Spleen (tissue), 11 donors: ENCODE measurements around the gene GPR78. TPM values are rescaled to one million over a fixed set of nuclear protein-coding genes. Genes with fewer than 3 reads are reported as not detected.

Experiments
- DNase-seq: peaks from one replicate; pipeline ENCODE4 v3.0.0-alpha.2; 2020
- H3K27ac ChIP-seq, 8 donors: fragments of 200-600 bp; sonication (generic) in 7 of 8; 1 replicate in 4 of 8; 2 replicates in 4 of 8; pipeline versions ENCODE4 v1.5.0 to v1.8.0; 2016 to 2021; ENCODE audit warnings: inconsistent platforms in 4 of 8, mild to moderate bottlenecking in 4 of 8, moderate library complexity in 1 of 8
- H3K27me3 ChIP-seq, 7 donors: fragments of 200-600 bp; sonication (generic) in 6 of 7; replicated peaks in 1 of 7; 1 replicate in 4 of 7; 2 replicates in 3 of 7; pipeline versions ENCODE4 v1.5.0 to v1.8.0; 2016 to 2021; ENCODE audit warnings: inconsistent platforms in 3 of 7, mild to moderate bottlenecking in 1 of 7
- H3K36me3 ChIP-seq, 6 donors: fragments of 200-600 bp; sonication (generic) in 5 of 6; 1 replicate in 4 of 6; 2 replicates in 2 of 6; pipeline versions ENCODE4 v1.5.0 to v1.8.0; 2016 to 2021; ENCODE audit warnings: inconsistent platforms in 2 of 6
- H3K4me1 ChIP-seq, 6 donors: fragments of 200-600 bp; sonication (generic) in 5 of 6; 1 replicate in 3 of 6; 2 replicates in 3 of 6; pipeline versions ENCODE4 v1.5.0 to v1.8.0; 2016 to 2021; ENCODE audit warnings: inconsistent platforms in 3 of 6
- H3K4me3 ChIP-seq, 8 donors: fragments of 200-600 bp; sonication (generic) in 7 of 8; 1 replicate in 4 of 8; 2 replicates in 4 of 8; pipeline versions ENCODE4 v1.5.0 to v1.8.0; 2016 to 2021; ENCODE audit warnings: inconsistent platforms in 4 of 8, mild to moderate bottlenecking in 4 of 8, moderate library complexity in 2 of 8
- H3K9me3 ChIP-seq, 8 donors: fragments of 200-600 bp; sonication (generic) in 7 of 8; 1 replicate in 4 of 8; 2 replicates in 4 of 8; pipeline versions ENCODE4 v1.5.0 to v1.8.0; 2016 to 2021; ENCODE audit warnings: inconsistent platforms in 4 of 8
- POLR2A ChIP-seq, 3 donors: fragments of 450-650 bp; IDR thresholded peaks; one replicate each; pipeline ENCODE4 v1.5.1; 2017; ENCODE audit warnings: antibody characterized with exemption in 3 of 3, mild to moderate bottlenecking in 1 of 3
- POLR2AphosphoS5 ChIP-seq, 3 donors: sonication (generic); formaldehyde crosslinking; IDR thresholded peaks; one replicate each; pipeline ENCODE4 v1.5.1; 2017; ENCODE audit warnings: antibody characterized with exemption in 3 of 3
- WGBS, 5 donors: extraction: QIAGEN DNeasy Blood & Tissue Kit in 3 of 5; methylation state at CpG; one replicate each; pipeline versions ENCODE4 v1.1.5 to v1.1.7; 2013 to 2018; 5-methylcytosine and 5-hydroxymethylcytosine counted together
- intact Hi-C: fragments of 100-400 bp; cut with DNase I; formaldehyde crosslinking; loops from one replicate; pipeline ENCODE4 v1.15.0; 2023; ENCODE audit warnings: low total_unique reads
- polyA plus RNA-seq, 3 donors: library from polyadenylated mRNA; stranded (reverse); fragments of 200-250 nt; gene quantifications; one replicate each; pipeline ENCODE4 v1.2.1, GENCODE V29; 2013
- total RNA-seq, 7 donors: library from RNA; depleted of rRNA in 3 of 7; stranded (reverse); fragments of >200 nt in 3 of 7; fragmentation: NEBNext Ultra II Directional in 4 of 7; extraction: Animal tissue kit (Norgen Biotek cat#: 25700) in 4 of 7; gene quantifications; one replicate each; pipeline versions ENCODE4 v1.1.0 to v1.2.1, GENCODE V29; 2016 to 2021
- TF ChIP-seq, protein P1 (sequence below), 11 experiments: fragments of 200-600 bp in 7 of 11; fragments of 450-650 bp in 4 of 11; sonication (generic) in 4 of 11; IDR thresholded peaks in 8 of 11; conservative IDR thresholded peaks in 3 of 11; 1 replicate in 7 of 11; 2 replicates in 4 of 11; pipeline versions ENCODE4 v1.4.0 to v1.8.0; 2016 to 2021; ENCODE audit warnings: antibody characterized with exemption in 11 of 11, inconsistent platforms in 4 of 11, mild to moderate bottlenecking in 1 of 11
- donor health status: healthy with polysubstance abuse.
- donor health status: DM: no; HTN: no; CAD: no; lungs with moderate emphysema.
- donor health status: DM: no; HTN: no; CAD: no.
- donor health status: Bipolar disorder and iron deficiency.
- donor health status: healthy.
- donor health status: DM: no; HTN: no; CAD: no.
- donor health status: DM: yes; HTN: yes; CAD: no.

The GPR78 gene
- total and polyA plus RNA-seq, 10 donors, result 0.07 to 1.5 (median 0.12) TPM; not detected in 5

GRCh38 chr4:8600686-8601085 lies 20.5 kb downstream of the GPR78 start:
- Histone ChIP-seq H3K4me1 (no peaks in the 10 kb centered on the region), H3K27ac (no peak overlapping the region), H3K4me3 (no peak overlapping the region), H3K27me3 (peaks cover 0 to 17% (median 0%) of the 10 kb centered on the region in 7 donors), H3K9me3 (no peaks in the 10 kb centered on the region), H3K36me3 (no peaks in the 10 kb centered on the region)
- TF ChIP-seq POLR2A (IDR thresholded peaks at IDR 0.05) (no peak), POLR2AphosphoS5 (IDR thresholded peaks at IDR 0.05) (no peak)
- TF ChIP-seq, protein P1, sequence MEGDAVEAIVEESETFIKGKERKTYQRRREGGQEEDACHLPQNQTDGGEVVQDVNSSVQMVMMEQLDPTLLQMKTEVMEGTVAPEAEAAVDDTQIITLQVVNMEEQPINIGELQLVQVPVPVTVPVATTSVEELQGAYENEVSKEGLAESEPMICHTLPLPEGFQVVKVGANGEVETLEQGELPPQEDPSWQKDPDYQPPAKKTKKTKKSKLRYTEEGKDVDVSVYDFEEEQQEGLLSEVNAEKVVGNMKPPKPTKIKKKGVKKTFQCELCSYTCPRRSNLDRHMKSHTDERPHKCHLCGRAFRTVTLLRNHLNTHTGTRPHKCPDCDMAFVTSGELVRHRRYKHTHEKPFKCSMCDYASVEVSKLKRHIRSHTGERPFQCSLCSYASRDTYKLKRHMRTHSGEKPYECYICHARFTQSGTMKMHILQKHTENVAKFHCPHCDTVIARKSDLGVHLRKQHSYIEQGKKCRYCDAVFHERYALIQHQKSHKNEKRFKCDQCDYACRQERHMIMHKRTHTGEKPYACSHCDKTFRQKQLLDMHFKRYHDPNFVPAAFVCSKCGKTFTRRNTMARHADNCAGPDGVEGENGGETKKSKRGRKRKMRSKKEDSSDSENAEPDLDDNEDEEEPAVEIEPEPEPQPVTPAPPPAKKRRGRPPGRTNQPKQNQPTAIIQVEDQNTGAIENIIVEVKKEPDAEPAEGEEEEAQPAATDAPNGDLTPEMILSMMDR (IDR thresholded peaks at IDR 0.05 in 8 of 11, conservative IDR thresholded peaks at IDR 0.05 in 3 of 11), result no peak
- no peak for DNase-seq
- intact Hi-C loops, result loop anchor here (10.0 kb wide), 1 partner anchor 314 kb away; no protein-coding TSS in a partner anchor
- WGBS, 5 donors, result 75 to 93% (median 87%) methylated on average over 4 to 12 of the region's 12 CpGs

- no peak for DNase-seq
- Histone ChIP-seq H3K36me3 (no peaks in the 10 kb centered on the region), H3K4me1 (no peaks in the 10 kb centered on the region), H3K9me3 (no peaks in the 10 kb centered on the region), H3K27ac (no peak overlapping the region), H3K4me3 (no peak overlapping the region), H3K27me3 (peaks cover 0 to 15% (median 0%) of the 10 kb centered on the region in 7 donors)
- WGBS, 5 donors, result 73 to 92% (median 90%) methylated on average over 3 to 23 of the region's 23 CpGs
- intact Hi-C loops, result loop anchor here (10.0 kb wide), 1 partner anchor 314 kb away; no protein-coding TSS in a partner anchor
- no peak for TF ChIP-seq POLR2AphosphoS5 (IDR thresholded peaks at IDR 0.05)
- TF ChIP-seq, protein P1 (IDR thresholded peaks at IDR 0.05 in 8 of 11, conservative IDR thresholded peaks at IDR 0.05 in 3 of 11), result no peak
- no peak for TF ChIP-seq POLR2A (IDR thresholded peaks at IDR 0.05)
These were observed 20.9 kb downstream of the GPR78 start for GRCh38 chr4:8601086-8601485.

- no peak for DNase-seq
- H3K27me3 ChIP-seq, result peaks cover 0 to 17% (median 0%) of the 10 kb centered on the region in 7 donors
- TF ChIP-seq POLR2A (IDR thresholded peaks at IDR 0.05), result no peak
- TF ChIP-seq POLR2AphosphoS5 (IDR thresholded peaks at IDR 0.05), result no peak
- TF ChIP-seq, protein P1 (IDR thresholded peaks at IDR 0.05 in 8 of 11, conservative IDR thresholded peaks at IDR 0.05 in 3 of 11), result no peak
- WGBS, 5 donors, result 80 to 86% (median 81%) methylated on average over 7 to 10 of the region's 10 CpGs
- intact Hi-C loops, result loop anchor here (10.0 kb wide), 1 partner anchor 313 kb away; no protein-coding TSS in a partner anchor
- no peak overlapping the region for H3K27ac ChIP-seq
- H3K9me3 ChIP-seq, result no peaks in the 10 kb centered on the region
- H3K4me1 ChIP-seq, result no peaks in the 10 kb centered on the region
- no peak overlapping the region for H3K4me3 ChIP-seq
- no peaks in the 10 kb centered on the region for H3K36me3 ChIP-seq
These were observed 21.4 kb downstream of the GPR78 start for GRCh38 chr4:8601556-8601955.

DNA sequence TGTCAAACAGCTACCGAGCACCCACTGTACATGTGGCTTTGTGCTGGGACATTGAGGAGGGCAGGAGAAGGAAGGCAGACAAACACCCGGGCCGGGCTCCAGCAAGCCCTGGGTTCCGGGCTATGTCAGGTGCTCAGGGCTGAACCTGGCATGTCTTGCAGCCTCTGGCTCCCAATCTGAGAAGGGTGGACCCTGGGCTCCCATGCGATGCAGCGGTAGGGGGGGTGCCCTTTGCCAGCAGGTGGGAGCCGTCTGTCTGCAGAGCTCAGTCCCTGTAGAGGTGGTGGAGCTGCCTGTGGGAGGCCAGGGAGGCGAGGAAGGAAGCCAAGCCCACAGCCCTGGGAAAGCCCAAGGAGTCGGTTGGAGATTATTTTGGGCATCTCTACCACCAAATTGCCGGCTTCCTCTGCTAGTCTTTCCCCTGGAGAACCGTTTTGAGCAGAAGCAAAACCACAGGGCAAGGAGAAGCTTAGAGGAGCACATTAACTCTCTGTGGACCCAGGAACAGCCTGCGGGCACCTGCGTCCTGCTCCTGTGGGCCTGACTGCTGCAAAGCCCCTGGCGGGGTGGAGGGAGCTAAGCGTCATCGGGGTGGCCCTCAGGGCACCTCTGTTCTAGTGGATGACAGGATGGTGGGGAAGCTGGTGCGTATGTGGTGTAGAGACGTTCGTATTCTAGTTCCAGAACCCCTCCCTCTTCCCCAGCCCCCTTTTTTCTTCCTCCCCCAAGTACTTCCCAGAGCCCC lies 22.7 kb downstream of the GPR78 start:
- 46 to 60% (median 53%) methylated on average over 15 to 19 of the region's 19 CpGs for WGBS, 5 donors
- intact Hi-C loops, result loop anchor here (10.0 kb wide), 1 partner anchor 312 kb away; no protein-coding TSS in a partner anchor
- no peak for DNase-seq
- Histone ChIP-seq H3K27ac (no peak overlapping the region), H3K27me3 (peaks cover 0 to 30% (median 0%) of the 10 kb centered on the region in 7 donors), H3K36me3 (no peaks in the 10 kb centered on the region), H3K4me3 (no peak overlapping the region), H3K9me3 (no peaks in the 10 kb centered on the region), H3K4me1 (peaks cover 0 to 6% (median 4%) of the 10 kb centered on the region in 6 donors)
- no peak for TF ChIP-seq POLR2A (IDR thresholded peaks at IDR 0.05)
- no peak for TF ChIP-seq POLR2AphosphoS5 (IDR thresholded peaks at IDR 0.05)
- TF ChIP-seq, protein P1 (IDR thresholded peaks at IDR 0.05 in 8 of 11, conservative IDR thresholded peaks at IDR 0.05 in 3 of 11), result no peak
